B cell (primary cell): Measurements from ENCODE around the gene CPM. TPM values are rescaled to one million over a fixed set of nuclear protein-coding genes. Genes with fewer than 3 reads are reported as not detected.

ENCODE experiments used
- ATAC-seq: fragments of 200-7000 bp; cut with Tn5 transposase; one replicate; pipeline ENCODE4 v1.10.0; 2021; ENCODE audit warnings: low read depth, mild to moderate bottlenecking, moderate number of reproducible peaks, moderate library complexity
- CTCF ChIA-PET: fragments of 350-600 bp; sonication (Branson Sonifier 250); formaldehyde crosslinking; loops from one replicate; lab custom pipeline; 2021; ENCODE audit warnings: antibody characterized with exemption, inconsistent platforms; lab: Charles Lee
- POLR2A ChIA-PET: fragments of 350-600 bp; sonication (Branson Sonifier 250); formaldehyde crosslinking; loops from one replicate; lab custom pipeline; 2021; ENCODE audit warnings: antibody characterized with exemption; lab: Charles Lee
- DNase-seq: peaks from one replicate; pipeline ENCODE4 v3.0.0; 2013
- H2AFZ ChIP-seq: 2 replicates; pipeline ENCODE4 v1.6.1; 2012; ENCODE audit warnings: mild to moderate bottlenecking, low read depth, low read length; ENCODE audit not compliant: insufficient read depth, poor library complexity, severe bottlenecking
- H3K27ac ChIP-seq, 2 donors: 1 replicate in 1 of 2; 2 replicates in 1 of 2; pipeline ENCODE4 v1.5.1; 2012 to 2013; ENCODE audit warnings: low read length in 2 of 2, mild to moderate bottlenecking in 2 of 2, moderate library complexity in 1 of 2
- H3K27me3 ChIP-seq, 4 experiments: fragments of 200-600 bp in 1 of 4; sonication (generic) in 1 of 4; replicated peaks in 1 of 4; 1 replicate in 2 of 4; 2 replicates in 2 of 4; pipeline versions ENCODE4 v1.6.1 to v1.7.0; 2013 to 2016; ENCODE audit warnings: low read length in 3 of 4, mild to moderate bottlenecking in 2 of 4, mixed read lengths in 1 of 4, moderate library complexity in 1 of 4; ENCODE audit not compliant: insufficient read depth in 4 of 4, control insufficient read depth in 3 of 4; ENCODE audit errors: control extremely low read depth in 1 of 4
- H3K36me3 ChIP-seq, 2 experiments: replicated peaks in 1 of 2; 1 replicate in 1 of 2; 2 replicates in 1 of 2; pipeline versions ENCODE4 v1.6.1 to v1.7.1; 2013; ENCODE audit warnings: low read length in 1 of 2; ENCODE audit not compliant: insufficient read depth in 2 of 2, control insufficient read depth in 1 of 2; ENCODE audit errors: control extremely low read depth in 1 of 2, extremely low read depth in 1 of 2
- H3K4me1 ChIP-seq, 2 donors: fragments of 200-600 bp in 1 of 2; sonication (generic) in 1 of 2; 1 replicate in 1 of 2; 2 replicates in 1 of 2; pipeline versions ENCODE4 v1.5.1 to v1.6.1; 2013 to 2017; ENCODE audit warnings: low read length in 2 of 2; ENCODE audit not compliant: control insufficient read depth in 2 of 2, insufficient read depth in 2 of 2
- H3K4me2 ChIP-seq: replicated peaks from 2 replicates; pipeline ENCODE3; 2012; ENCODE audit warnings: mild to moderate bottlenecking, low read depth, low read length; ENCODE audit not compliant: poor library complexity, severe bottlenecking
- H3K4me3 ChIP-seq, 5 experiments: fragments of 200-600 bp in 1 of 5; sonication (generic) in 1 of 5; 1 replicate in 3 of 5; 2 replicates in 2 of 5; pipeline versions ENCODE4 v1.5.1 to v1.7.0; 2011 to 2016; ENCODE audit warnings: low read length in 4 of 5, mild to moderate bottlenecking in 4 of 5, low read depth in 2 of 5, control low read depth in 1 of 5, moderate library complexity in 1 of 5; ENCODE audit not compliant: insufficient read depth in 1 of 5; ENCODE audit errors: control extremely low read depth in 1 of 5, extremely low read depth in 1 of 5
- H3K79me2 ChIP-seq: fragments of 200-600 bp; sonication (generic); one replicate; pipeline ENCODE4 v1.6.0; 2016; ENCODE audit warnings: low read length; ENCODE audit not compliant: control insufficient read depth, insufficient read depth
- H3K9ac ChIP-seq: fragments of 200-600 bp; sonication (generic); 2 replicates; pipeline ENCODE4 v1.6.1; 2017; ENCODE audit warnings: mild to moderate bottlenecking, low read length, moderate library complexity
- H3K9me3 ChIP-seq, 3 donors: one replicate each; pipeline versions ENCODE4 v1.6.1 to v1.7.1; 2013; ENCODE audit warnings: low read length in 2 of 3; ENCODE audit not compliant: control insufficient read depth in 2 of 3, insufficient read depth in 1 of 3; ENCODE audit errors: control extremely low read depth in 1 of 3
- H4K20me1 ChIP-seq: 2 replicates; pipeline ENCODE4 v1.6.0; 2012; ENCODE audit warnings: mild to moderate bottlenecking, low read length; ENCODE audit not compliant: insufficient read depth, control insufficient read depth, poor library complexity, severe bottlenecking
- H3K27ac Mint-ChIP-seq: one replicate; pipeline ENCODE4 v1.8.0; 2021; ENCODE audit warnings: mixed read lengths
- H3K27me3 Mint-ChIP-seq: one replicate; pipeline ENCODE4 v1.8.0; 2021; ENCODE audit warnings: mixed read lengths
- H3K4me1 Mint-ChIP-seq: one replicate; pipeline ENCODE4 v1.8.0; 2021; ENCODE audit warnings: mixed read lengths
- H3K4me3 Mint-ChIP-seq: one replicate; pipeline ENCODE4 v1.8.0; 2021; ENCODE audit warnings: mixed read lengths
- H3K9me3 Mint-ChIP-seq: one replicate; pipeline ENCODE4 v1.8.0; 2022; ENCODE audit warnings: mixed read lengths; ENCODE audit not compliant: insufficient read depth
- CTCF ChIP-seq: fragments of 200-600 bp; IDR thresholded peaks from one replicate; pipeline ENCODE4 v1.8.0; 2022; ENCODE audit warnings: antibody characterized with exemption, mild to moderate bottlenecking
- EZH2 ChIP-seq: IDR thresholded peaks from 2 replicates; pipeline ENCODE4 v1.6.1; 2012; ENCODE audit warnings: borderline replicate concordance, low read depth, mild to moderate bottlenecking, moderate library complexity, low read length; ENCODE audit not compliant: insufficient read depth, poor library complexity, severe bottlenecking
- WGBS: methylation state at CpG from one replicate; pipeline ENCODE4 v1.1.5; 2013; ENCODE audit warnings: missing lambda C conversion rate; ENCODE audit not compliant: insufficient coverage; 5-methylcytosine and 5-hydroxymethylcytosine counted together
- intact Hi-C: fragments of 100-400 bp; cut with micrococcal nuclease; formaldehyde crosslinking; loops from one replicate; pipeline ENCODE4 v1.10.0; 2022
- polyA plus RNA-seq: library from polyadenylated mRNA; depleted of rRNA; stranded (reverse); fragments of >200 nt; gene quantifications from 2 replicates; pipeline ENCODE4 v1.2.3, GENCODE V29; 2012
- total RNA-seq, 2 donors: library from RNA; stranded (reverse); fragments of 120-200 nt in 1 of 2; gene quantifications; 1 replicate in 1 of 2; 2 replicates in 1 of 2; pipeline versions ENCODE4 v1.2.3 to v1.2.4, GENCODE V29; 2013 to 2022

CPM gene
- total and polyA plus RNA-seq, 2 donors (not counting 1 experiment from before 2014, with no cell fraction given), result 1.2 to 5.0 TPM

- Histone ChIP-seq H4K20me1 (no peaks in the 10 kb centered on the region), H3K27ac (no peak overlapping the region), H2AFZ (no peak overlapping the region), H3K9ac (no peak overlapping the region), H3K9me3 (no peaks in the 10 kb centered on the region), H3K27me3 (no peaks in the 10 kb centered on the region), H3K4me1 (peaks cover 0 to 3% of the 10 kb centered on the region in 2 donors), H3K36me3 (peaks cover 4 to 61% of the 10 kb centered on the region in 2 experiments), H3K4me3 (no peak overlapping the region), H3K79me2 (peaks cover 8% of the 10 kb centered on the region), H3K4me2 (no peak overlapping the region)
- WGBS, result 95% methylated on average over 8 of the region's 16 CpGs
- CTCF ChIA-PET, result interaction anchor here (0.8 to 1.0 kb wide), 2 partner anchors 12 to 245 kb away, joined by 3 to 4 read pairs; no protein-coding TSS in a partner anchor
- TF ChIP-seq EZH2 (no peak), CTCF (no peak)
- ATAC-seq (no peak), DNase-seq (no peak)
- Mint-ChIP-seq H3K4me1 (peaks cover 12% of the 10 kb centered on the region), H3K4me3 (no peak overlapping the region), H3K9me3 (no peaks in the 10 kb centered on the region), H3K27ac (no peak overlapping the region), H3K27me3 (no peaks in the 10 kb centered on the region)
- intact Hi-C loops, result no loop called here
- POLR2A ChIA-PET, result no interaction called here
These were observed 108.2 kb downstream of the CPM start for GRCh38 chr12:68824597-68825250.

- Histone ChIP-seq H3K4me1 (peaks cover 0 to 3% of the 10 kb centered on the region in 2 donors), H3K27ac (no peak overlapping the region), H3K9me3 (no peaks in the 10 kb centered on the region), H3K9ac (no peak overlapping the region), H3K79me2 (peaks cover 14% of the 10 kb centered on the region), H3K27me3 (no peaks in the 10 kb centered on the region), H2AFZ (no peak overlapping the region), H3K4me2 (no peak overlapping the region), H3K36me3 (peaks cover 6 to 64% of the 10 kb centered on the region in 2 experiments), H3K4me3 (no peak overlapping the region), H4K20me1 (no peaks in the 10 kb centered on the region)
- TF ChIP-seq EZH2 (no peak), CTCF (no peak)
- intact Hi-C loops, result no loop called here
- no CpG with 5 or more reads among the region's 5 CpGs for WGBS
- ChIA-PET POLR2A (no interaction called here), CTCF (interaction anchor here (0.8 to 1.0 kb wide), 2 partner anchors 12 to 246 kb away, joined by 3 to 4 read pairs; no protein-coding TSS in a partner anchor)
- no peaks in the 10 kb centered on the region for H3K9me3 Mint-ChIP-seq
- no peaks in the 10 kb centered on the region for H3K27me3 Mint-ChIP-seq
- H3K27ac Mint-ChIP-seq, result no peak overlapping the region
- peaks cover 12% of the 10 kb centered on the region for H3K4me1 Mint-ChIP-seq
- ATAC-seq (no peak), DNase-seq (no peak)
- H3K4me3 Mint-ChIP-seq, result no peak overlapping the region
These were observed 108.8 kb downstream of the CPM start for GRCh38 chr12:68824131-68824530.
